HG02943 (cell line): ENCODE data around the gene SUPT20HL1.
A peak's percentile ranks its signal among the peaks of the same experiment; 100 is the strongest.

Experiments
- ATAC-seq: cut with Tn5 transposase; IDR thresholded peaks from one replicate; pipeline ENCODE4 v1.9.1; 2021; ENCODE audit warnings: mild to moderate bottlenecking, low read depth, moderate library complexity; ENCODE audit not compliant: unreplicated experiment

SUPT20HL1 gene

DNA sequence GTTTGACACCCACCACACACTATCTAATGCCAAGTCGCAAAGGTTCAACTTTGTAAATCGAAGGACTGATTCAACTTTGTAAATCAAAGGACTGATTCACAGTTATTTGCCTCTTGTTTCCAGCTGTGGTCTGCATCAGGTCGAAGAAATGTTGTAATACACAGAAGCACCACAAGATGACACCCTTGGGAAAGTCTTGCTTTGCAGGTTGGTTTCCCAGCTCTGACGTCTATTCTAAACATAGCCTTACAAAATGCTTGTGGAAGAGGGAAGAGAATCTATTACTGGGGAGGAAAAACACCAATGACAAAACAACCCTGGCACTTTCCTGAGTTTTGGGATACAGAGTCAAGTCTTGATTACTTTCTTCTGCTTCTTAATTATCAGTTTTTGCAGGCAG is 35.3 kb downstream of the SUPT20HL1 start:
- ATAC-seq, result peak; percentile 79

- ATAC-seq, result no peak
These were observed 35.9 kb downstream of the SUPT20HL1 start for GRCh38 chrX:24396236-24396930.

GRCh38 chrX:24396931-24397279 is 36.5 kb downstream of the SUPT20HL1 start:
- ATAC-seq, result no peak

DNA sequence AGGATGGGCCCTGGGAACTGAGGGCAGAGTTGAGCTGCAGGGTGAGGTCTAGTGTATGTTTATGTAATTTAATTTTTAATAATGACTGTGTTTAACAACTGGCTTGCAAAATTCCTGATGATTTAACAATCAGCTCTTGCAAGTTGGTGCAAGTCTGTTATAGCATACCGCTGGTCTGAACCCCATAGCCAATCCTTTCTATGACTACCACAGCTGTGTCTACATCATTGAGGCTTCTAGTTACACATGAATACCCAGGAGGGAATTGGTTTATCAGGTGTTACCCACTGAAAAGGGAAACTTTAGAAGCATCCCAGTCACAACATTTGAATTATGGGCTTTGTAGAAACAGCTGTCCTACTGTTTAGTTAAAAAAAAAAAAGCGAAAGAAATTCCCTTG is 38.3 kb downstream of the SUPT20HL1 start:
- ATAC-seq, result no peak

DNA sequence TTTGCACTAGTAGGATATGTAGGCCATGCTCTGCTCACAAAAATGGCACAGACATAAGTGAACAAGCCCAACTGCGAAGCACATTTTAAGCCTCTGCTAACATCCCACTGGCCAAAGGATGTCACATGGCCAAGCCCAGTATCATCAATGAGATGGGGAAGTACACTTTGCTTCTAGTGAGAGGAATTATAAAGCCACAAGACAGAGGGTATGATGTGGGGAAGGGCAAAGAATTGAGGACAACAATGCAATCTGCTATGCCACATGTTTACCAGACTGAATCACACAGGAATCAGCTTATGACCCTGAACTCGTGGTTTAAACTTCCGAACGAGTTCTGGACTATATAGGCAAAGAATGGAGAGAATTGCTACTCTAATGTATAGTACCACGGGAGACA is 39.1 kb downstream of the SUPT20HL1 start:
- ATAC-seq, result no peak

DNA sequence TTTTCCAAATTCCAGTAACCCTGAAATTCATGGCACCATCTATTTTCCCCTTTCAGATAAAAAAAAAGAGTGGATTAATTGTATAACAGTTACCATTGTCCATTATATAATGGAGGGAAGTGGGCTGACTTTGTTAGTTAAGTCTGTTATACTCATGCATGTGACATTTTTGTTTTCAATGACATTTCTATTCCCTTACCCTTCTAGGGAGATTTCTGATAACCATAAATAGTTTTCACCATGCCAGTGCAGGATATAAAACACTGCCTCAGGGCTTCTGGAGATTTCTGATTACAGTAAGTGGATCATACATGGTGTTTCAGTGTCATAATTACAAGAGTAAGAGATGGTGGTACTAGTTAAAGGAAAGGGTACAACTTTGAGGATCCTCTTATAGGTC is 45.5 kb downstream of the SUPT20HL1 start:
- no peak for ATAC-seq
